ENCODE results near the gene RGS7BP.

The RGS7BP gene

GRCh38 chr5:64599226-64599625 lies 93.4 kb downstream of the RGS7BP start:
- FAIRE-seq (no peak), DNase-seq (ENCODE audit: insufficient read length, low spot score) (no peak)
- TF ChIP-seq, protein P1, sequence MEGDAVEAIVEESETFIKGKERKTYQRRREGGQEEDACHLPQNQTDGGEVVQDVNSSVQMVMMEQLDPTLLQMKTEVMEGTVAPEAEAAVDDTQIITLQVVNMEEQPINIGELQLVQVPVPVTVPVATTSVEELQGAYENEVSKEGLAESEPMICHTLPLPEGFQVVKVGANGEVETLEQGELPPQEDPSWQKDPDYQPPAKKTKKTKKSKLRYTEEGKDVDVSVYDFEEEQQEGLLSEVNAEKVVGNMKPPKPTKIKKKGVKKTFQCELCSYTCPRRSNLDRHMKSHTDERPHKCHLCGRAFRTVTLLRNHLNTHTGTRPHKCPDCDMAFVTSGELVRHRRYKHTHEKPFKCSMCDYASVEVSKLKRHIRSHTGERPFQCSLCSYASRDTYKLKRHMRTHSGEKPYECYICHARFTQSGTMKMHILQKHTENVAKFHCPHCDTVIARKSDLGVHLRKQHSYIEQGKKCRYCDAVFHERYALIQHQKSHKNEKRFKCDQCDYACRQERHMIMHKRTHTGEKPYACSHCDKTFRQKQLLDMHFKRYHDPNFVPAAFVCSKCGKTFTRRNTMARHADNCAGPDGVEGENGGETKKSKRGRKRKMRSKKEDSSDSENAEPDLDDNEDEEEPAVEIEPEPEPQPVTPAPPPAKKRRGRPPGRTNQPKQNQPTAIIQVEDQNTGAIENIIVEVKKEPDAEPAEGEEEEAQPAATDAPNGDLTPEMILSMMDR (IDR thresholded peaks at IDR 0.05; ENCODE audit: insufficient read depth, missing control alignments): no peak

DNA sequence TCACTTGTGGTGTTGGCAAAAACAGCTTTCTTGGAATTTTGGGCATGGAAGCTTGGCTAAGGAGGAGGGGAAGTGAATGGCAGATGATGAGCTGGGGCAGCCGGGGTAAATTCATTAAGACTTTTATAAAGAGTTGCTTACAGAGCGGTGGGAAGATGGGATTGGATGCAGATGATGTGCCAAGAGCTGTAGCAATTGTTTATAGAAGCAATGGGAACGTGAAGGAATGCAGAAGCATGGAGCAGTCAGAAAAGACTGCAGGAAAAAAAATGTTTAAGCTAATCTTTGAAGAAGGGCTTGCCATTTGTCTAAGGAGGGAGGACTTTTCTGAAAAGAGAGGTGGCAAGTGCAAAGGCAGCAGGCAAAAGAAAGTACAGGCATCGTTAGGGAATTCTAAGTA lies 97.9 kb downstream of the RGS7BP start:
- TF ChIP-seq, protein P1 (IDR thresholded peaks at IDR 0.05; ENCODE audit: insufficient read depth, missing control alignments): no peak
- FAIRE-seq (no peak), DNase-seq (ENCODE audit: insufficient read length, low spot score) (no peak)

DNA sequence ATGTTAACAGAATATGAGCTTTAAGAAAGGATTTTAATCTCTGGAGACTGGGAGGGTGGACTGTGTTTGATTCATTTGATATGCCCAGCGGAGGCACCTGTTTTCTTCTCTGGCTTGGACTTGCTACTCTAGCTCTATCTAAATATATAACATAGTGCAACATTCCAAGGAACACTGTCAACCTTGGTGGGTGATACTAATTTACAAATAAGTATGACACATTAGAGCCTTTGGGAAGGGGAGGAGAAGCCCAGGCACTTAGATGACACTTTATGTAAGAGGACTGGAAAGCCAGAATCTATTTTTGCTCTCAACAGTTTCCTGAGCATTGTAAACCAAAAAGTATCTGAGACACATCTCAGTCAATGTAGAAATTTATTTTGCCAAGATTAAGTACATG lies 101.1 kb downstream of the RGS7BP start:
- DNase-seq (ENCODE audit: insufficient read length, low spot score) (no peak), FAIRE-seq (no peak)
- TF ChIP-seq, protein P1 (IDR thresholded peaks at IDR 0.05; ENCODE audit: insufficient read depth, missing control alignments): no peak

- peak; percentile 88 for FAIRE-seq
- TF ChIP-seq, protein P1 (IDR thresholded peaks at IDR 0.05; ENCODE audit: insufficient read depth, missing control alignments): peak; percentile 97
- DNase-seq (ENCODE audit: insufficient read length, low spot score): no peak
These were observed 106.6 kb downstream of the RGS7BP start for GRCh38 chr5:64612344-64612961.

GRCh38 chr5:64615895-64616294 lies 110.1 kb downstream of the RGS7BP start:
- FAIRE-seq: no peak
- TF ChIP-seq, protein P1 (IDR thresholded peaks at IDR 0.05; ENCODE audit: insufficient read depth, missing control alignments): no peak
- DNase-seq (ENCODE audit: insufficient read length, low spot score): no peak

DNA sequence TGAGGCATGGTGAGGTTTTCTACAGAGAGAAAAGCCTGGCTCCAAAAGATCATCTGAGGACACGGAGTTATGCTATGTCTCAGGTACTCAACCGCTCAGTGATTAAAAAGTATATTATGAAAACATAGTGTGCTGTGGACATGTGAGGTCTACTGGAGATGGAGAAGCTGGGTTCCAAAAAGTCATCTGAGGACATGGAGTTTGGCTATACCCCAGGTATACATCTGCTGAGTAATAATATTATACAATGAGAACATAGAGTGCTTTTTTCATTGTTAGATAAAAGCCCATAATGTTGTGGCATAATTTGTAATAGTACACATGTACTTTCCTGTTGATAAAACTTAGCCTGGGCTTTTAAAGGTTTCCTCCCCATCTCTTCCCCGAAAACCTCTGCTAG lies 113.8 kb downstream of the RGS7BP start:
- FAIRE-seq (no peak), DNase-seq (ENCODE audit: insufficient read length, low spot score) (no peak)
- TF ChIP-seq, protein P1 (IDR thresholded peaks at IDR 0.05; ENCODE audit: insufficient read depth, missing control alignments): no peak

DNA sequence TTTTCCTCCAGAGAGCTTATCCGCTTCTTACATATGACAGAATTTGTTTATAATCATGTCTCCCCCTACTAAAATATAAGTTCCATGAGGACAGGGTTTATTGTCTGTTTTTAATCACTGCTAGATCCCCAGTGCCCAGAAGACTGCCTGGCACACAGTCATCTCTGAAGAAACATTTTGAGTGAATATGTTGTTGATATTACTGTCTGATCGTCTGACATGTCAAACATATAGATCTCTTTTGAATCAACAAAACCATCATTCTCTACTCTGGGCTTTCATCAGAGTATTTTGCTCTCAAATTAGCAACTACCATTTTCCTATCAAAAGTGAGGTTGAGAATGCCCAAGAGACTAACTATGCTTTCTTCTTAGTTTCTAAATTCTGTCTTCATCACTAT lies 117.2 kb downstream of the RGS7BP start:
- TF ChIP-seq, protein P1 (IDR thresholded peaks at IDR 0.05; ENCODE audit: insufficient read depth, missing control alignments): no peak
- DNase-seq (ENCODE audit: insufficient read length, low spot score) (no peak), FAIRE-seq (no peak)
